Measurements from ENCODE around the gene ACSM2B.
"Not testable (repeated sequence)": the region's sequence is repeated elsewhere in the genome, so short reads cannot be mapped to it uniquely, and the experiment has no call there.

DNA sequence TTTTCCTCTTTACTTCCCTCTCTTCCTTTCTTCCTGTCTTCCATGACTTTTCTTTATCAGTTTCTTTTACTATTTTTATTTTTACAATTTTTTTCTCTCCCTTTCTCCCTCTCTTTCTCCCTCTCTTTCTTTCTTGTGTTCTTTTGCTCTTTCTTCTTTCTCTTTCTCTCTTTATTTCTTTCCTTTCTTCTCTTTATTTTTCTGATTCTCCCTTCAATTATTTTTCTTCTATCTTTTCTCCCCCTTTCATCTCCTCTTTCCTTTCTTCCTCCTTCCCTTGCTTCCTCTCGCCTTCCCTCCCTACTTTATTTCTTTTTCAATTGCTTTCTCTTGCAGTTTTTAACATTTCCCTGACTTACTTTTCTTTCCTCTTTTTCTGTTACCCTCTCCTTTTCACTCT, 39.5 kb downstream of the ACSM2B start:
- not testable (repeated sequence) for TF ChIP-seq CTCF (IDR thresholded peaks at IDR 0.05; ENCODE audit: insufficient read depth, low read depth, low read length); EZH2 (IDR thresholded peaks at IDR 0.05; ENCODE audit: insufficient read depth, low read length)
